ENCODE data around the gene SNTG2. TPM values are rescaled to one million over a fixed set of nuclear protein-coding genes. Genes with fewer than 3 reads are reported as not detected.

The SNTG2 gene
- polyA plus RNA-seq, 3 donors = not detected

DNA sequence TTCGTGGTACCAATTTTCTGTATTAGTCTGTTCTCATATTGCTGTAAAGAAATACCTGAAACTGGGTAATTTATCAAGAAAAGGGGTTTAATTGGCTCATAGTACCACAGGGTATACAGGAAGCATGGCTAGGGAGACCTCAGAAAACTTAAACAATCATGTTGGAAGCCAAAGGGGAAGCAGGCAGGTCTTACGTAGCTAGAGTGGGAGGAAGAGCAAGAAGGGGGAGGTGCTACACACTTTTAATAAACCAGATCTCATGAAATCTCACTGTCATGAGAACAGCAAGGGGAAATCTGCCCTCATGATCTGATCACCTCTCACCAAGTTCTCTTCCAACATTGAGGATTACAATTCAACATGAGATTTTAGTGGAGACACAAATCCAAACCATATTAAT, 235.8 kb downstream of the SNTG2 start:
- WGBS (ENCODE audit: insufficient coverage) = no CpG with 5 or more reads among the region's 2 CpGs
- H2AFZ ChIP-seq (ENCODE audit: insufficient read depth, low read depth, low read length, poor library complexity, severe bottlenecking) = no peak overlapping the region
- Mint-ChIP-seq H3K36me3 (no peaks in the 10 kb centered on the region), H3K27ac (no peak overlapping the region), H3K4me3 (no peak overlapping the region), H3K27me3 (ENCODE audit: low read depth in 3 of 3) (no peaks in the 10 kb centered on the region), H3K9me3 (peaks cover 3 to 16% (median 8%) of the 10 kb centered on the region in 7 donors), H3K4me1 (no peaks in the 10 kb centered on the region)
- H3K27me3 ChIP-seq (ENCODE audit: control insufficient read depth in 2 of 2, insufficient read depth in 2 of 2, low read length in 2 of 2) = no peaks in the 10 kb centered on the region
- intact Hi-C loops (cut with micrococcal nuclease) = no loop called here
- no peak overlapping the region for H3K27ac ChIP-seq (ENCODE audit: low read depth in 1 of 2, low read length in 2 of 2)
- H3K9ac ChIP-seq (ENCODE audit: insufficient read depth, low read length, poor library complexity, severe bottlenecking) = no peak overlapping the region
- H4K20me1 ChIP-seq (ENCODE audit: insufficient read depth, low read length) = no peaks in the 10 kb centered on the region
- no peaks in the 10 kb centered on the region for H3K36me3 ChIP-seq (replicated peaks in 1 of 2; ENCODE audit: control insufficient read depth in 1 of 2, insufficient read depth in 2 of 2, low read length in 2 of 2)
- no peak overlapping the region for H3K4me3 ChIP-seq (replicated peaks in 1 of 3; ENCODE audit: low read depth in 2 of 3, low read length in 3 of 3)
- no peak overlapping the region for H3K4me2 ChIP-seq (replicated peaks; ENCODE audit: extremely low read depth, low read length, poor library complexity, severe bottlenecking)
- H3K79me2 ChIP-seq (ENCODE audit: insufficient read depth, low read length) = no peaks in the 10 kb centered on the region
- no peak for DNase-seq
- H3K4me1 ChIP-seq (ENCODE audit: control insufficient read depth in 1 of 2, insufficient read depth in 2 of 2, low read length in 2 of 2) = no peaks in the 10 kb centered on the region
- peaks cover 10 to 11% of the 10 kb centered on the region in 2 donors for H3K9me3 ChIP-seq (replicated peaks in 1 of 2; ENCODE audit: control insufficient read depth in 1 of 2, insufficient read depth in 1 of 2, low read length in 2 of 2)
- TF ChIP-seq, protein P1, sequence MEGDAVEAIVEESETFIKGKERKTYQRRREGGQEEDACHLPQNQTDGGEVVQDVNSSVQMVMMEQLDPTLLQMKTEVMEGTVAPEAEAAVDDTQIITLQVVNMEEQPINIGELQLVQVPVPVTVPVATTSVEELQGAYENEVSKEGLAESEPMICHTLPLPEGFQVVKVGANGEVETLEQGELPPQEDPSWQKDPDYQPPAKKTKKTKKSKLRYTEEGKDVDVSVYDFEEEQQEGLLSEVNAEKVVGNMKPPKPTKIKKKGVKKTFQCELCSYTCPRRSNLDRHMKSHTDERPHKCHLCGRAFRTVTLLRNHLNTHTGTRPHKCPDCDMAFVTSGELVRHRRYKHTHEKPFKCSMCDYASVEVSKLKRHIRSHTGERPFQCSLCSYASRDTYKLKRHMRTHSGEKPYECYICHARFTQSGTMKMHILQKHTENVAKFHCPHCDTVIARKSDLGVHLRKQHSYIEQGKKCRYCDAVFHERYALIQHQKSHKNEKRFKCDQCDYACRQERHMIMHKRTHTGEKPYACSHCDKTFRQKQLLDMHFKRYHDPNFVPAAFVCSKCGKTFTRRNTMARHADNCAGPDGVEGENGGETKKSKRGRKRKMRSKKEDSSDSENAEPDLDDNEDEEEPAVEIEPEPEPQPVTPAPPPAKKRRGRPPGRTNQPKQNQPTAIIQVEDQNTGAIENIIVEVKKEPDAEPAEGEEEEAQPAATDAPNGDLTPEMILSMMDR (IDR thresholded peaks at IDR 0.05) = no peak

- no peaks in the 10 kb centered on the region for H3K79me2 ChIP-seq (ENCODE audit: insufficient read depth, low read length)
- 69% methylated on average over 2 of the region's 3 CpGs for WGBS (ENCODE audit: insufficient coverage)
- no peaks in the 10 kb centered on the region for H4K20me1 ChIP-seq (ENCODE audit: insufficient read depth, low read length)
- H3K4me1 Mint-ChIP-seq = no peaks in the 10 kb centered on the region
- peaks cover 2 to 18% (median 8%) of the 10 kb centered on the region in 7 donors for H3K9me3 Mint-ChIP-seq
- no peaks in the 10 kb centered on the region for H3K36me3 Mint-ChIP-seq
- peaks cover 10 to 11% of the 10 kb centered on the region in 2 donors for H3K9me3 ChIP-seq (replicated peaks in 1 of 2; ENCODE audit: control insufficient read depth in 1 of 2, insufficient read depth in 1 of 2, low read length in 2 of 2)
- H3K9ac ChIP-seq (ENCODE audit: insufficient read depth, low read length, poor library complexity, severe bottlenecking) = no peak overlapping the region
- no peak for DNase-seq
- H3K4me2 ChIP-seq (replicated peaks; ENCODE audit: extremely low read depth, low read length, poor library complexity, severe bottlenecking) = no peak overlapping the region
- no peaks in the 10 kb centered on the region for H3K27me3 Mint-ChIP-seq (ENCODE audit: low read depth in 3 of 3)
- H3K27ac ChIP-seq (ENCODE audit: low read depth in 1 of 2, low read length in 2 of 2) = no peak overlapping the region
- H3K27me3 ChIP-seq (ENCODE audit: control insufficient read depth in 2 of 2, insufficient read depth in 2 of 2, low read length in 2 of 2) = no peaks in the 10 kb centered on the region
- intact Hi-C loops (cut with micrococcal nuclease) = no loop called here
- H3K4me1 ChIP-seq (ENCODE audit: control insufficient read depth in 1 of 2, insufficient read depth in 2 of 2, low read length in 2 of 2) = no peaks in the 10 kb centered on the region
- TF ChIP-seq, protein P1 (IDR thresholded peaks at IDR 0.05) = no peak
- H2AFZ ChIP-seq (ENCODE audit: insufficient read depth, low read depth, low read length, poor library complexity, severe bottlenecking) = no peak overlapping the region
- H3K36me3 ChIP-seq (replicated peaks in 1 of 2; ENCODE audit: control insufficient read depth in 1 of 2, insufficient read depth in 2 of 2, low read length in 2 of 2) = no peaks in the 10 kb centered on the region
- no peak overlapping the region for H3K4me3 Mint-ChIP-seq
- no peak overlapping the region for H3K4me3 ChIP-seq (replicated peaks in 1 of 3; ENCODE audit: low read depth in 2 of 3, low read length in 3 of 3)
- no peak overlapping the region for H3K27ac Mint-ChIP-seq
Measured at GRCh38 chr2:1187189-1187588, 236.5 kb downstream of the SNTG2 start.

All from CD14-positive monocyte (primary cell).